SK-N-MC (cell line): ENCODE data around the gene ANTXRL.

Experiments
- EZH2 ChIP-seq: fragments of 200-600 bp; sonication (generic); IDR thresholded peaks from one replicate; pipeline ENCODE4 v1.6.1; 2017; ENCODE audit warnings: antibody characterized with exemption
- FOXP2 ChIP-seq: optimal IDR thresholded peaks from 2 replicates; pipeline ENCODE3; 2011; ENCODE audit warnings: mild to moderate bottlenecking, moderate library complexity; ENCODE audit not compliant: insufficient read depth; ENCODE audit errors: extremely low read length, control extremely low read depth
- POLR2AphosphoS5 ChIP-seq: IDR thresholded peaks from 2 replicates; pipeline ENCODE4 v1.6.1; 2012; ENCODE audit warnings: mild to moderate bottlenecking, low read depth, low read length, borderline replicate concordance

- TF ChIP-seq POLR2AphosphoS5 (no peak), EZH2 (no peak), FOXP2 (no peak)
Measured at GRCh38 chr10:46327685-46328084, 40.9 kb downstream of the ANTXRL start.
